Mucosa of stomach (tissue), 1 donor: ENCODE results near the gene STIM1.

ENCODE experiments used
- H3K27me3 ChIP-seq: one replicate; pipeline ENCODE4 v1.7.0; 2013; ENCODE audit warnings: mild to moderate bottlenecking, low read length; ENCODE audit not compliant: control insufficient read depth, insufficient read depth
- H3K36me3 ChIP-seq: one replicate; pipeline ENCODE4 v1.7.0; 2013; ENCODE audit warnings: low read length; ENCODE audit not compliant: control insufficient read depth, insufficient read depth
- H3K4me1 ChIP-seq: one replicate; pipeline ENCODE4 v1.7.0; 2013; ENCODE audit warnings: mild to moderate bottlenecking, low read length; ENCODE audit not compliant: control insufficient read depth, insufficient read depth
- H3K4me3 ChIP-seq: one replicate; pipeline ENCODE4 v1.7.0; 2013; ENCODE audit warnings: low read length
- H3K9ac ChIP-seq: one replicate; pipeline ENCODE4 v1.7.0; 2013; ENCODE audit warnings: mild to moderate bottlenecking, low read length, moderate library complexity
- H3K9me3 ChIP-seq: one replicate; pipeline ENCODE4 v1.7.0; 2013; ENCODE audit warnings: mild to moderate bottlenecking, low read length, moderate library complexity; ENCODE audit not compliant: control insufficient read depth
- donor health status: Pancreatic carcinoma.

Gene STIM1

DNA sequence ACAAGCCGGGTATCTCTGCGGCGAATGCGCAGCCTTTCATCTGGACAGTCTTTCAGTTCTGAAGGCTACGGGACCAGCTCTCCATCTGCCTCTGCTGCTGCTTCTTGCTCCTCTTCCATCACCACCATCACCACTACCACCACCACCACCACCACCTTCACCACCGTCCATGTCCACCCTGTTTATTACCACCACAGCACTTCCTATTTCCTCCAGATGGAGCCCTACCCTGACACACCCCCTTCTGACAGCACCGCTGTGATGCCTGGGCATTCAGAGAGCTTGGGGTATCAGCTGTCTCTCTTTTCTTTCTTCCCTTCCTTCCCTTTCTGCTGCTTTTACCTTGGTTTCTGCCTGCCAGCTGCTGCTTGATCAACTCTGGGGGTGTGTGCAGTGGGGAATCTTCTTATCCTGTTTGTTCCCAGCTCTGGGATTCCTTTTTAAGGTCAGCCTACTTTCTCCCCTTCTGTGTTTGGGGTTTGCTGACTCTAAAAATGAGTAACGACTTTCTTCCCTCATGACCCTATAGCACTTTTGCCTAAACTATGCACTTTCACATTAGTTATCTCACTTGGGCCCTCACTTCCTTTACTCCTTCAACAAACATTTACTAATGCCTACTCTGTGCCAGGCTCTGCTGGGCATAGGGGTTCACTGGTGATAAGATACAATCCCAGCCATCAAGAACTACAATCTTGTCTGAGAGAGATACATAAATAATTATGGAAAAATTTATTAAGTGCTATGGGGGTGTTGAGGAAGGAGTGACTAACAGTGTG, 231.3 kb downstream of the STIM1 start:
- H3K4me3 ChIP-seq, result no peak overlapping the region
- no peaks in the 10 kb centered on the region for H3K9me3 ChIP-seq
- peaks cover 18% of the 10 kb centered on the region for H3K4me1 ChIP-seq
- H3K27me3 ChIP-seq, result no peaks in the 10 kb centered on the region
- H3K36me3 ChIP-seq, result peaks cover 4% of the 10 kb centered on the region
- H3K9ac ChIP-seq, result no peak overlapping the region

DNA sequence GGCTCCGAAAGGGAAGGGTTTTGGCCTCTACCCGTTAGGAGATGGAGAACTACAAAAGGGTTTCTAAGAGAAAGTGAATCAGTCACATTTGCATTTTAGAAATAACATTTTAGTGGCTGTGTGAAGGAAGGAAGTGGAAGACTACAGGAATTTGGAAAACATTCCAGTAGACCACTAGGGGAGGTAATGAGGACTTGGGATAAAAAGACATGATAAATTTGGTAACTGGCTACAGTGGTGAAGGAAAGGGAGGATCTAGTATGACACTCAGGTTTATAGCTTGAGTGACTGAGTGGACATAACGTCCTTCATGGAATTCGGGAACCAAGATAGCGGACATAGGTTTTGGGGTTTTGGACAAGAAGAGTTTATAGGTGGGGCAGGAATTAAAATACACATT, 232.1 kb downstream of the STIM1 start:
- H3K4me3 ChIP-seq, result no peak overlapping the region
- peaks cover 4% of the 10 kb centered on the region for H3K36me3 ChIP-seq
- H3K9ac ChIP-seq, result no peak overlapping the region
- peaks cover 18% of the 10 kb centered on the region for H3K4me1 ChIP-seq
- H3K27me3 ChIP-seq, result no peaks in the 10 kb centered on the region
- H3K9me3 ChIP-seq, result no peaks in the 10 kb centered on the region

DNA sequence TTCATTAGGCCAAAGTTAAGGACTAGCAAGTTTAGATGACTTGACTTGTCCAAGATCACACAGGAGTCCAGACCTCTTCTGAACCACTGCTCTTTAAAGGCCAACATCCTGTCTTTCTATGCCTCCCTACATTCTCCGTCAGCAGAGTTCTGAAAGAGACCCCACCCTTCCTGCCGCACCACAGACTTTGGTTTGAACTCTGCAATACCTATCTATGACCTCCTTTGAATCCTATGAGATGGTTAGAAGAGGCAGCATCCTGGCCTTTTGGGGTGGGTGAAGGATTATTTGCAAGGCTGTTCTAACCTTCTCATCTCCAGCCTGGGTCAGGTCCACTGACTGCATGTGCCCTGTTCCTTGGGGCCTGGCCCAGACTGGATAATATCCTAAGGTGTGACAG, 234.8 kb downstream of the STIM1 start:
- no peak overlapping the region for H3K9ac ChIP-seq
- peaks cover 24% of the 10 kb centered on the region for H3K4me1 ChIP-seq
- H3K27me3 ChIP-seq, result no peaks in the 10 kb centered on the region
- H3K4me3 ChIP-seq, result no peak overlapping the region
- H3K9me3 ChIP-seq, result no peaks in the 10 kb centered on the region
- H3K36me3 ChIP-seq, result peaks cover 4% of the 10 kb centered on the region

DNA sequence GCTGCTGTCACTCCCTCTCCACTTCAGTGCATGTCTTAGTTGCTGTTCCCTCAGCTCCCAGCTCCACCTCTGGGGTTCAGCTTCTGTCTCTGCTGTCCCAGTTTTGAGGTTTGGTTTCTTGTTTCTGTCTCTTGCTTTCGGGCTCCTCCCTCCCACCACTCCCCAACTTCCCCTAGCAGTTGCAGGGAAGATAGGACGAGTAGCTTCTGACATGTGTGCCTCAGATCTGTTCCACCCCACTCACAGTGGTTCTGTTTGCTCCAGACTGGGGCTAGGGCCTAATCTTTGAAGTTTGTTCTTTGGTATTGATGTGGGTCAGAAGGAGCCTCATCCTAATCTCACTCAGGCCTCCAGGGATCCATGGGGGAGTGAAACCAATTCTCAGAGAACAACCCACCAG, 236.6 kb downstream of the STIM1 start:
- Histone ChIP-seq H3K4me3 (no peak overlapping the region), H3K9me3 (no peaks in the 10 kb centered on the region), H3K4me1 (peaks cover 23% of the 10 kb centered on the region), H3K9ac (no peak overlapping the region), H3K27me3 (no peaks in the 10 kb centered on the region), H3K36me3 (peaks cover 4% of the 10 kb centered on the region)

DNA sequence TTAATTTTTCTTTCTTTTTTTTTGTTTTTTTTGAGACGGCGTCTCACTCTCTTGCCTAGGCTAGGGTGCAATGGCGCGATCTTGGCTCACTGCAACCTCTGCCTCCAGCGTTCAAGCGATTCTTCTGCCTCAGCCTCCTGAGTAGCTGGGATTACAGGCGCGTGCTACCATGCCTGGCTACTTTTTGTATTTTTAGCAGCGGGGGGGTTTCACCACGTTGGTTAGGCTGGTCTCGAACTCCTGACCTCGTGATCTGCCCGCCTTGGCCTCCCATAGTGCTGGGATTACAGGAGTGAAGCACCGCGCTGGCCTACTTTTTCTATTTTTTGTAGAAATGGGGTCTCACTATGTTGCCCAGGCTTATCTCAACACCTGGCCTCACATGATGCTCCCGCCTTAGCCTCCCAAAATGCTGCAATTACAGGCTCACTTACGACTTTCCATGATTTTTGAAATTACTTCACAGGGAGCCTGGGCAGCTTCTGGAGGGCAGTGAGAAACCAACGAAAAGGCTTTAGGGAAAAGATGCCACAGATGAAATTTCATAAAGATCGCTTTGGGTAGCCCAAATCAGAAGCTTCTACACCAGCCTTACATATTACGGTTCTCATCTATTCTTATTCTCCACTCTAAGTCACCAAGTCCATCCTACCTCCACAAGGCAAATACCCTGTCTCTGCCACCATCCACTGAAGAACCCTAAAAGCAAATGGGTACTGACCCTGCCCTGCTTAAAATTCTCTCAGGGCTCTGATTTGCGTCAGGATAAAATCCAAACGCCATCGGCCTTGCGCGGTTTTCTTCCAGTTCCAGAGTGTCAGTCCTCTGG, 238.3 kb downstream of the STIM1 start:
- Histone ChIP-seq H3K4me3 (peak overlapping the region; percentile 89), H3K27me3 (no peaks in the 10 kb centered on the region), H3K36me3 (peaks cover 4% of the 10 kb centered on the region), H3K9ac (peak overlapping the region; percentile 97), H3K4me1 (peaks cover 17% of the 10 kb centered on the region), H3K9me3 (no peaks in the 10 kb centered on the region)

DNA sequence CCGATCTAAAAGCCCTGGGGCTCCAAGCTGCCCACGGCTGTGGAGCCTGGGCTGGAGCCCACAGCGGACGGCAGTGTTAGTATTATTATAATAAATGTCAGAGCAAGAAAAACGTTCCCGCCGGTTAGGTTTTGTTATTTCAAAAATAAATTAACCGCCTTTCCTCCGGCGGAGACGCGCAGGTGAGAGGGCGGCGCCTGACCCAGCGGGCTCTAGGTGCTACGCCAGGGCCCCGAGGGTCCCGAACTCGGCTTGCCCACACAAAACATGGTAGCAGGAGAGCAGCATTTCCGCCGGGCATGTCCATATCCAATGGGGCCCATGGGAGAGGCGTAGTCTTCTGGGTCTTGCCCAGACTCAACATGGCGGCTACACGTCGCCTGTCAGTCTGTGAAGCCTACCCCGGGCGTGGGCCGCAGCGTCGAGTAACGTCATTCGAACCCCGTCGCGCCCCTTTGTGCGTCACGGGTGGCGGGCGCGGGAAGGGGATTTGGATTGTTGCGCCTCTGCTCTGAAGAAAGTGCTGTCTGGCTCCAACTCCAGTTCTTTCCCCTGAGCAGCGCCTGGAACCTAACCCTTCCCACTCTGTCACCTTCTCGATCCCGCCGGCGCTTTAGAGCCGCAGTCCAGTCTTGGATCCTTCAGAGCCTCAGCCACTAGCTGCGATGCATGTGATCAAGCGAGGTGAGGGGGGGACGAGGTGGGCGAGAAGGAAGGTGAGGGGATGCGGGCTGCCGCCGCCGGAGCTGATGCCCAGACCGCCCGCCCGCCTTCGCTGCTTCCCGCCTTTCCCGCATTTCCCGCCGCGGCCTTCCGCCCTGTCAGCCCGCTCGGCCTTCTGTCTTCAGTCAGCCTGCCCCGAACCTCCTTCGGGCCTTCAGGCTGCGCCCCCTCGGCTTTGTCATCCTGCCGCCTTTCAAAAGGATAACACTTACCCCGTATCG, 239.2 kb downstream of the STIM1 start, which contains the start of gene RRM1:
TSS of gene RRM1 (plus strand) at position 452 of the 944 bp plus-strand sequence. CDS start at position 666, 214 bp downstream.
- Histone ChIP-seq H3K9ac (peak within 1 kb of the TSS; percentile 97), H3K4me3 (peak within 1 kb of the TSS; percentile 89), H3K4me1 (peaks cover 17% of the 10 kb centered on the region), H3K9me3 (no peaks in the 10 kb centered on the region), H3K27me3 (no peaks in the 10 kb centered on the region), H3K36me3 (peaks cover 4% of the 10 kb centered on the region)

DNA sequence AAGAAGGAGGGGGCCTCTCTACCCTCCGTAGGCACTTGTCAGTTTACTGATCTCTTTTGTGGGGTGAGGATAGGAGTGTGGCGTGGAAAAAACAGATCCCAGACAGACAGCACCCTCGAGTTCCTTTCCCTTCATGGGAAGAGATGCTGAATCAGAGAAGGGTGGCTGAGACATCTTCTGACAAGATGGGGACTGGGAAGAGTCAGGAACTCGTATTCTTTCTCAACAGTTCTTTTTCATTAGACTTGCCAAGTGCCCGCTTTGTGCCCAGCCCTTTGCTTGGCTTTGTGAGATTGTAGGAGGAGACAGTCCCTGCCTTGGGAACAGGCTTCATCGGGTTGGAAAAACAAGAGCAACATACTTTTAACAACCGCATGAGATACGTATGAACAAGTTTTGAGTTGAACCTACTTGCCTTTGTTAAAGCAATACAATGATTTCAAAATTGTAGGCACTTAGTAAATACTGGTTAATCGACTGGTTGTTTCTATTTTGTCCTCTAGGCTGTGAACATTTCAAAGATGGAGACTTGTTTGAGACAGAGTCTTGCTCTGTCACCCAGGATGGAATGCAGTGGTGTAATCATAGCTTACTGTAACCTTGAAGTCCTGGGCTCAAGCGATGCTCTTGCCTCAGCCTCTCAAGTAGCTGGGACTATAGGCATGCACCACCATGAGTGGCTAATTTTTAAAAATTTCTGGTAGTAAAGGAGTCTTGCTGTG, 240.2 kb downstream of the STIM1 start:
- peak overlapping the region; percentile 89 for H3K4me3 ChIP-seq

DNA sequence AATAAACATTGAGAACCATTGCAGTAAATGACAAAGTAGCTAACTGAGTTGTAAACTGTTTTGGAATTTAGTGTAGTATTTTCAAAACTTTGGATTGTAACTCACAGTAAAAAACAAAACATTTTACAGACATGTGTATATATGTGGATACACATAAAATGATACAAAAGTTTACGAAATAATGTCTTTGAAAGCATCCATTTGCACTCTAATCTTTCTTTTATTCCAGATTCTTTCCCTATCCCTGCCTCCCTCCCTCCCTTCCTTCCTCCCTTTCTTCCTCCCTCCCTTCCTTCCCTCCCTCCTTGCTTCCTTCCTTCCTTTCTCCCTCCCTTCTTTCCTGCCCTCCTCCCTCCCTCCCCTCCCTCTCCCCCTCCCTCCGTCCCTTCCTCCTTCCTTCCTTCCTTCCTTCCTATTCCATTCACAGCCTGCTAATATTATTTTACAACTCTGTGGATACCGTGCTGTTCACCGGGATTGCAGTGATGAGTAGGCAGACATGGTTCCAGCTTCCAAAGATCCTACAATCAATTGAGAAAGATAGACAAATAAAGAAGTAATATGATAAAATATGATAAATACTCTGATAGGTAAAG, 242.7 kb downstream of the STIM1 start:
- H3K9ac ChIP-seq, result no peak overlapping the region
- peaks cover 17% of the 10 kb centered on the region for H3K4me1 ChIP-seq
- H3K9me3 ChIP-seq, result no peaks in the 10 kb centered on the region
- H3K4me3 ChIP-seq, result no peak overlapping the region
- H3K27me3 ChIP-seq, result no peaks in the 10 kb centered on the region
- H3K36me3 ChIP-seq, result no peaks in the 10 kb centered on the region

More for the DNA sequence above, 240.2 kb downstream of the STIM1 start:
- no peaks in the 10 kb centered on the region for H3K36me3 ChIP-seq
- no peaks in the 10 kb centered on the region for H3K9me3 ChIP-seq
- peaks cover 17% of the 10 kb centered on the region for H3K4me1 ChIP-seq
- peak overlapping the region; percentile 97 for H3K9ac ChIP-seq
- no peaks in the 10 kb centered on the region for H3K27me3 ChIP-seq

DNA sequence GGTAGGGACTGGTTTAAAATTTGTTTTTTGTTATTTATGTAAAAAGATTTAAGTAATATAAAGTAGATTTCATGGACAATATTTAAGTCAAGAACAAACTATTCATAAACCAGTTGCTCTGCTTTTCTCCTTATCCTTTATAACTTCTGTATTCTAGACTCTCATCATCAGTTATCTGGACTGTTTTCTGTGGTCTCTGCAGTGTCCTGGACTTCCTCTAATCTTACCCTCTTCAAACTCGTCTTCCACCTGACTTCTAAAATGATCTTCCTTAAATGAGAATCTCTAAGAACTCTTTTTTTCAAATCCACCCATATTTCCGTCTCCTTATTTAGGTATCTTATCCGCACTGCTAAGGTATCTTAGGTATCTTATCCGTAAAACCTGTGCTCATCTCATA, 247.2 kb downstream of the STIM1 start:
- Histone ChIP-seq H3K9me3 (no peaks in the 10 kb centered on the region), H3K9ac (no peak overlapping the region), H3K4me3 (no peak overlapping the region), H3K36me3 (peaks cover 4% of the 10 kb centered on the region), H3K27me3 (no peaks in the 10 kb centered on the region), H3K4me1 (no peaks in the 10 kb centered on the region)

DNA sequence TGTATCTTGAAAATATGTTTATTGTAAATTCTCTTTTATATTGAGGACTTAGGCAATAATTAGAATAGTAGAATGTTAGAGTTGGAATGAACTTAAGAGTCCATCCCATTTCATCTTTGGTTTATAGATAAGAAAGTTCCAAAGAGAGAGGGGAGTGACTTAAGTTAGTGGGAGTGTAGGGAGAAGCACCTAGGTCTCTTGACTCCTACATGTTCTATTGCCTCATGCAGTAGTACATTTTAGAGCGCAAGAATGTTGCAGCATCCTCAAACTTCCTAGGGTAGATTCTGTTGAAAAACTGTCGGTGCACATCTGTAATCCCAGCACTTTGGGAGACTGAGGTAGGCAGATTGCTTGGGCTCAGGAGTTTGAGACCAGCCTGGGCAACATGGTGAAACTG, 247.8 kb downstream of the STIM1 start:
- H3K27me3 ChIP-seq, result no peaks in the 10 kb centered on the region
- no peak overlapping the region for H3K4me3 ChIP-seq
- no peak overlapping the region for H3K9ac ChIP-seq
- peaks cover 4% of the 10 kb centered on the region for H3K36me3 ChIP-seq
- H3K9me3 ChIP-seq, result no peaks in the 10 kb centered on the region
- peaks cover 3% of the 10 kb centered on the region for H3K4me1 ChIP-seq

DNA sequence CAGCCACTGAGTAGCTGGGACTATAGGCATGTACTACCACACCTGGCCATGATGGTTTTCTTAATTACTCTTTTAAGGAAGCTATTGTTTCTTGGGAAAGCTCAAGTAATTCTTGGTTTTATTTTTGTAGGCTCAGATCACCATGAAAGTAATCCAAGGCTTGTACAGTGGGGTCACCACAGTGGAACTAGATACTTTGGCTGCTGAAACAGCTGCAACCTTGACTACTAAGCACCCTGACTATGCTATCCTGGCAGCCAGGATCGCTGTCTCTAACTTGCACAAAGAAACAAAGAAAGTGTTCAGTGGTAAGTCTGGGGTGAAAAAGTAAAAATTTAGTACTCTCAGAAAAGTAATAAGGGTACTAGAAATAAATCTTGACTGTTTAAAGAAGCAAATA, 250.5 kb downstream of the STIM1 start:
- Histone ChIP-seq H3K4me1 (peaks cover 3% of the 10 kb centered on the region), H3K9ac (no peak overlapping the region), H3K27me3 (no peaks in the 10 kb centered on the region), H3K9me3 (no peaks in the 10 kb centered on the region), H3K4me3 (no peak overlapping the region), H3K36me3 (peaks cover 4% of the 10 kb centered on the region)
